HEK293T (cell line): Measurements from ENCODE around the gene MRPS26.

Experiments
- CTCF ChIA-PET: fragments of 350-600 bp; formaldehyde crosslinking; extraction: SDS; loops from one replicate; lab custom pipeline; 2021; ENCODE audit warnings: antibody characterized with exemption, inconsistent platforms; lab: Yijun Ruan, JAX
- POLR2A ChIA-PET: fragments of 350-600 bp; formaldehyde crosslinking; extraction: SDS; loops from one replicate; lab custom pipeline; 2020; ENCODE audit warnings: antibody characterized with exemption, inconsistent platforms; lab: Yijun Ruan, JAX
- DNase-seq: peaks from one replicate; pipeline ENCODE4 v3.0.0; 2012; ENCODE audit warnings: mixed read lengths; ENCODE audit errors: extremely low spot score
- ARNT ChIP-seq: fragments of 450-650 bp; IDR thresholded peaks from 2 replicates; pipeline ENCODE4 v1.6.1; 2017; ENCODE audit warnings: mild to moderate bottlenecking
- BHLHE40 ChIP-seq: fragments of 450-650 bp; IDR thresholded peaks from 2 replicates; pipeline ENCODE4 v1.6.1; 2016; ENCODE audit warnings: mild to moderate bottlenecking, moderate library complexity, borderline replicate concordance
- CTBP1 ChIP-seq: fragments of 450-650 bp; IDR thresholded peaks from 2 replicates; pipeline ENCODE4 v1.6.1; 2016; ENCODE audit warnings: borderline replicate concordance
- ELF4 ChIP-seq: fragments of 450-650 bp; IDR thresholded peaks from 2 replicates; pipeline ENCODE4 v1.6.1; 2017; ENCODE audit warnings: antibody characterized with exemption
- FOXA1 ChIP-seq: fragments of 450-650 bp; IDR thresholded peaks from 2 replicates; pipeline ENCODE4 v1.6.1; 2016; ENCODE audit warnings: mild to moderate bottlenecking
- FOXK2 ChIP-seq: fragments of 450-650 bp; IDR thresholded peaks from 2 replicates; pipeline ENCODE4 v1.6.1; 2016; ENCODE audit warnings: mild to moderate bottlenecking
- FOXM1 ChIP-seq: fragments of 450-650 bp; IDR thresholded peaks from 2 replicates; pipeline ENCODE4 v1.6.1; 2017; ENCODE audit warnings: mild to moderate bottlenecking, borderline replicate concordance
- HDGF ChIP-seq: fragments of 450-650 bp; IDR thresholded peaks from 2 replicates; pipeline ENCODE4 v1.6.1; 2017; ENCODE audit warnings: antibody characterized with exemption, borderline replicate concordance
- L3MBTL2 ChIP-seq: fragments of 450-650 bp; conservative IDR thresholded peaks from 2 replicates; pipeline ENCODE4 v1.6.1; 2016; ENCODE audit warnings: mild to moderate bottlenecking
- LEF1 ChIP-seq: fragments of 450-650 bp; IDR thresholded peaks from 2 replicates; pipeline ENCODE4 v1.6.1; 2017; ENCODE audit warnings: mild to moderate bottlenecking, borderline replicate concordance
- NFRKB ChIP-seq: fragments of 450-650 bp; IDR thresholded peaks from 2 replicates; pipeline ENCODE4 v1.6.1; 2016; ENCODE audit warnings: mild to moderate bottlenecking, moderate library complexity
- SP1 ChIP-seq: fragments of 450-650 bp; IDR thresholded peaks from 2 replicates; pipeline ENCODE4 v1.6.1; 2017
- SUZ12 ChIP-seq: fragments of 450-650 bp; IDR thresholded peaks from 2 replicates; pipeline ENCODE4 v1.6.1; 2016; ENCODE audit warnings: mild to moderate bottlenecking
- TARDBP ChIP-seq: fragments of 450-650 bp; IDR thresholded peaks from 2 replicates; pipeline ENCODE4 v1.6.1; 2016
- ZNF384 ChIP-seq: fragments of 450-650 bp; IDR thresholded peaks from 2 replicates; pipeline ENCODE4 v1.6.1; 2016
- TF ChIP-seq, protein P1 (sequence below): fragments of 450-650 bp; IDR thresholded peaks from 2 replicates; pipeline ENCODE4 v1.6.1; 2016

Gene MRPS26

DNA sequence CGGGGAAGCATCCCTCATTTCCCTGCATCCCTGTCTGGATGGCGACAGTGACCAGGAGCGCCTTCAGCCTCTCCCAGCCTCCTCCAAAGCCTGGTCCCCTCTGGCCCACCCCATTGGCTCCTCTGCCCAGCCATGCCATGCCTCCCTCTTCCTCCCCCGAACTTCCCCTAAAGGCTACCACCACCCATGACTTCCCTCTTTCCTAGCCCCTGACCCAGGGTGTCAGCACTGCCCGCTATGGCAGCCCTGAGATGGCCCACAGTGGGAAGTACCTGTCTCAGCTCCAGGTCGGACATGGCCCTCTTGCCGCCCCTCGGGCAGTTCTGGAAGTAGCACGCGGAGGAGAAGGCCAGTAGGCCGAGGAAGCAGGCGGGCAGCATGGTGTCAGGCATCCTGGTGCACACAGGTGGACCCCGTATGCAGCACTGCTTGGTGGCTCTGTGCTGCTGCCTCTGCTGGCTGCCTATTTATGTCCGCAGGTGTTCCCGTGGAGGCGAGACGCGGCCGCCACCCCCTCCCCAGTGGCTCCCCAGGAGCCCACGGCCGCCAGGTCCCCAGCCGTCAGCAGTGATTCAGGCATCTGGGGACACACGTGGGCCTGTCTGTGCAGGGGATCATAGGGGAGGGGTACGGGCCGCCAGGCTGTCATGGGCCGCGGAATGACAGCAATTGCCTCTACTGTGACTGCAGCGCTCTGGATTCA is 38.6 kb downstream of the MRPS26 start, which contains the start of gene AVP:
Gene AVP, minus strand, starts transcription at position 442 of the 703 bp plus-strand sequence. Its CDS starts 50 bp downstream, at position 392.
- ChIA-PET POLR2A (no interaction called here), CTCF (no interaction called here)
- TF ChIP-seq LEF1: no peak
- TF ChIP-seq, protein P1, sequence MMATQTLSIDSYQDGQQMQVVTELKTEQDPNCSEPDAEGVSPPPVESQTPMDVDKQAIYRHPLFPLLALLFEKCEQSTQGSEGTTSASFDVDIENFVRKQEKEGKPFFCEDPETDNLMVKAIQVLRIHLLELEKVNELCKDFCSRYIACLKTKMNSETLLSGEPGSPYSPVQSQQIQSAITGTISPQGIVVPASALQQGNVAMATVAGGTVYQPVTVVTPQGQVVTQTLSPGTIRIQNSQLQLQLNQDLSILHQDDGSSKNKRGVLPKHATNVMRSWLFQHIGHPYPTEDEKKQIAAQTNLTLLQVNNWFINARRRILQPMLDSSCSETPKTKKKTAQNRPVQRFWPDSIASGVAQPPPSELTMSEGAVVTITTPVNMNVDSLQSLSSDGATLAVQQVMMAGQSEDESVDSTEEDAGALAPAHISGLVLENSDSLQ: no peak
- no peak for TF ChIP-seq FOXM1
- TF ChIP-seq ZNF384: no peak
- TF ChIP-seq FOXK2: no peak
- TF ChIP-seq CTBP1: no peak
- no peak for TF ChIP-seq FOXA1
- DNase-seq: no peak

- no peak for DNase-seq
- CTCF ChIA-PET: no interaction called here
- TF ChIP-seq BHLHE40: no peak
- TF ChIP-seq FOXM1: no peak
- no peak for TF ChIP-seq HDGF
- no peak for TF ChIP-seq ARNT
- no peak for TF ChIP-seq FOXA1
- no peak for TF ChIP-seq TARDBP
- no peak for TF ChIP-seq CTBP1
- no peak for TF ChIP-seq ELF4
- TF ChIP-seq L3MBTL2: no peak
- TF ChIP-seq, protein P1: no peak
- TF ChIP-seq ZNF384: no peak
- TF ChIP-seq SP1: no peak
- TF ChIP-seq LEF1: no peak
- TF ChIP-seq SUZ12: no peak
- POLR2A ChIA-PET: no interaction called here
These were observed 39.1 kb downstream of the MRPS26 start for GRCh38 chr20:3084986-3085360.

DNA sequence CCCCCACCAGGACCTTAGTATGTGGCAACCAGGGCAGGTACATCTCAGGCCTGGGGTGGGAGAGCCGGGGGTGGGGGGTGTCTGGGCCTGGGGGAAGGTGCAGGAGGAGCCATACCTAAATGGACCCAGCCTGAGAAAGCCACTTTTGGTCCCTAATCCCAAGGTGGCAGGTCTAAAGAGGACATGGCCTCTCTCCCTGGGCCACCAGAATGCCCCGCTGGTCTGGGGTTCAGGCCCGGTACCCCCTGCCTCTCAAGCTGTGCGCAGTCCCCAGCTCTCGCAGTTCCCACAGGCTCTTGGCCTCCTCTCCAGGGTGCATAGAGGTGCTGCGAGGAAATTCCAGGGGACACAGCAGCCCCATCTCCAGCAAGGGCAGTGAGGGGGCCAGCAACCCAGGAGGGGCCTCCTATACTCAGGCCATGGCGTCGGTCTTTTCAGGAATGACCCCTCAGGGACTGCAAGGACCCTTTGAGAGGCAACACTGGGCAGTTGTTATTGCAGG is 39.8 kb downstream of the MRPS26 start:
- ChIA-PET CTCF (no interaction called here), POLR2A (no interaction called here)
- TF ChIP-seq ELF4: no peak
- no peak for TF ChIP-seq NFRKB
- TF ChIP-seq BHLHE40: no peak
- TF ChIP-seq CTBP1: no peak
- TF ChIP-seq, protein P1: no peak
- TF ChIP-seq FOXA1: no peak
- no peak for TF ChIP-seq SP1
- no peak for TF ChIP-seq ARNT
- no peak for TF ChIP-seq HDGF
- no peak for TF ChIP-seq FOXK2
- no peak for TF ChIP-seq TARDBP
- no peak for TF ChIP-seq LEF1
- TF ChIP-seq L3MBTL2: no peak
- TF ChIP-seq ZNF384: no peak
- TF ChIP-seq FOXM1: no peak
- no peak for TF ChIP-seq SUZ12
- no peak for DNase-seq

DNA sequence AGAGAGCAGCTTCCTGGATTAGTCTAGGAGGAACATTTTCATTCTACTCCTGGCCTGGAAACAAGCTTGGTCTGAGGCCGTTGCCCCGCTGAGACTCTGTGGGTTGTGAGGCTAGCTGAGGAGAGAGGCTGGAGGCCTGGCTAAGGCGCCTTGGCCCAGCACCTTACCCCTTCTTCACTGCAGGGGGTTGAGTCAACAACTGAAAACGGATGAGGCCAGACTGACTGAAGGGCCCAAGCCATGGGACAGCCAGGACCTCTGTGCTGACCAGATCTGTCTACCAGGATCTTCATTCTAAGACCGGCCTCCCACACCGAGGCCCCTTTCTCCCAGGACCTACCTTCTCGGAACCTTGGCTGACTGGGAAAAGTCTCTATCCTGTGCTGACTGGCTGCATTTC is 42.2 kb downstream of the MRPS26 start:
- no peak for DNase-seq
- ChIA-PET POLR2A (interaction anchor here (0.8 kb wide), 1 partner anchor 42 kb away, joined by 3 read pairs; the partner anchor contains the start of gene MRPS26), CTCF (interaction anchor here (0.8 to 1.3 kb wide), 2 partner anchors 34 to 168 kb away, joined by 3 to 4 read pairs; no protein-coding TSS in a partner anchor)
- no peak for TF ChIP-seq TARDBP
- no peak for TF ChIP-seq CTBP1
- TF ChIP-seq FOXM1: no peak
- no peak for TF ChIP-seq ELF4

GRCh38 chr20:3090565-3090964 is 44.7 kb downstream of the MRPS26 start:
- TF ChIP-seq SP1 (no peak), FOXK2 (no peak), FOXA1 (no peak), ARNT (no peak), FOXM1 (no peak), ZNF384 (no peak), TARDBP (no peak), NFRKB (no peak), L3MBTL2 (no peak)
- ChIA-PET CTCF (no interaction called here), POLR2A (no interaction called here)
- no peak for DNase-seq

GRCh38 chr20:3092611-3093379 is 46.9 kb downstream of the MRPS26 start:
- TF ChIP-seq NFRKB: no peak
- TF ChIP-seq SUZ12: no peak
- TF ChIP-seq ZNF384: no peak
- TF ChIP-seq HDGF: no peak
- TF ChIP-seq SP1: no peak
- no peak for TF ChIP-seq BHLHE40
- ChIA-PET POLR2A (no interaction called here), CTCF (no interaction called here)

More at GRCh38 chr20:3092611-3093379, 46.9 kb downstream of the MRPS26 start:
- DNase-seq: no peak
